DMS 273 (cell line): ENCODE measurements around the gene CSK.
"Not testable (repeated sequence)": the region's sequence is repeated elsewhere in the genome, so short reads cannot be mapped to it uniquely, and the experiment has no call there.

Experiments used
- DNase-seq: peaks from one replicate; lab custom pipeline; 2025; ENCODE audit not compliant: unreplicated experiment; lab: John Stamatoyannopoulos, UW

CSK gene

GRCh38 chr15:74781431-74782258 lies at the start of gene CSK:
Gene CSK, plus strand, starts transcription at chr15:74782080. Its CDS starts 16,218 bp downstream, at chr15:74798298.
- peak; percentile 85 for DNase-seq

DNA sequence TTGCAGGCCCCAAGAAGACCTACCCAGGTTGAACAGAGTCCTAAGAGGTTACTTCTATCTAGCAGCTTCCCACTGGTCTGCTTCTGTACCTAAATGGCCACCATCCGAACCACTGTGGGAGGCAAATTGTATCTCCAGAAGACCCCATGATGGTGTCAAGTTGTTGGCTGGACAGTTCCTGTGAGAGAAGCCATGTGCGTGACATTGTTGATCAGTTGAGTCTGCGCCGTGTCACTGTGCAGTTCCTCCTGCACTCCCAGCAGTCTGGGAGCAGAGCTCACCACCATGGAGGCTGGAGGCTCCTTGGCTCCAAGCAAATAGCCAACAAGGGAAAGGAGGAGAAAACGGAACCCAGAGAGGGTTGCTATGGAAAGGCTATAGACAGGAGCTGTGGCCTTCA lies 49.0 kb upstream of the CSK start:
- no peak for DNase-seq

DNA sequence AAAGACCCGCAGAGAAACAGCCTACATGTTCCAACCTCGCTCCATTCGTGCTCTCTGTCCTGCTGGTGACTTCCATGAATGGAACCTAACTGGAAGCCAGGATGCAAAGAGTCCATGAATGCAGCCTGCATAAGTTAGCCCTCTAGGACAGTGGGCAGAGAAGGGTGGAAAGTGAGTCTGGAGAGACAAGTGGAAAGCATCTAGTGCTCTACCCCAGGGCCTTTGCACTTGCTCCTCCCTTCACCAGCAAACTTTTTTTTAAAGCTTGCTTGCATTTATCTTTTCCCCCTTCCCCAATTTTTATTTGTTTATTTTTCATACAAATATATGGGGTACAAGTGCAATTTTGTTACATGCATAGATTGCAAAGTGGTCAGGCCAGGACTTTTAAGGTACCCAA lies 48.6 kb upstream of the CSK start:
- DNase-seq, result no peak

DNA sequence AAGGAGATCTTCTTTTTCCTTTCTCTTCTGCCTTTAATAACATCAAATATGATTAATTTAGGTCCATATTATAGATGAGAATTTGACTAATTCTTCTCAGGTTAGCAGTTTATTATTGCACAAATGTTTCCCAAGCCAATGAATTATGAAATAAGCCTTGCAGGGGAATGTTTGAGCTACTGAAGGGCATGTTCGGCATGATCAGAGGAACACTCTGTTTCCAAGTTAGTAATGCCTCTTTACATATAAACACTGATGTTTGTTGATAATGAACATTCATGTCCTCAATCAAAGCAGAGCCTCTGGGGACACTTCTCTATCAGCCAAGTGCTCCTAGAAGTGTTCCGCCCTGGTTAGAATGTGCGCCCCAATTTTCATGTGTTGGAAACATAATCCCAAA lies 46.6 kb upstream of the CSK start:
- DNase-seq, result no peak

DNA sequence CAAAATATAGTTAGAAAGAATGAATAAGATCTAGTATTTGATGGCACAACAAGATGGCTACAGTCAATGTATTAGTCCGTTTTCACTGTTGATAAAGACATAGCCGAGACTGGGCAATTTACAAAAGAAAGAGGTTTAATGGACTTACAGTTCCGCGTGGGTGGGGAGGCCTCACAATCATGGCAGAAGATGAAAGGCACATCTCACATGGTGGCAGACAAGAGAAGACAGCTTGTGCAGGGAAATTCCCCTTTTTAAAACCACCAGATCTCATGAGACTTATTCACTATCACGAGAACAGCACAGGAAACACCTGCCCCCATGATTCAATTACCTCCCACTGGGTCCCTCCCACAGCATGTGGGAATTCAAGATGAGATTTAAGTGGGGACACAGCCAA lies 43.6 kb upstream of the CSK start:
- not testable (repeated sequence) for DNase-seq

GRCh38 chr15:74742422-74742821 lies 39.5 kb upstream of the CSK start:
- DNase-seq, result no peak

DNA sequence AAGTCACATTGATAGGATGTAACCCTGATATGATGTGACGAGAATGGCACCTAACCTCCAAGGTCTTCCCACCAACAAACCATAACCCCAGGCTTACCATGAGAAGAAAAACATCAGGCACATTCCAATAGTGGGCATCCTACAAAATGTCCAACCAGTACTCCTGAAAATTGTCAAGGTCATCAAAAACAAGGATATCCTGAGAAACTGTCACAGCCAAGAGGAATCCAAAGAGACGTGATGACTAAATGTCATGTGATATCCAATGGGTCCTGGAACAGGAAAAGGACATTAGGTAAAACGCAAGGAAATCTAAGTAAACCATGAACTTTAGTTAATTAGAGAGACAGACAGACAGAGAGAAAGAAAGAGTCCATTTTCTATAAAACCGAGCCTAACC lies 35.5 kb upstream of the CSK start:
- no peak for DNase-seq

- no peak for DNase-seq
Observed at GRCh38 chr15:74748322-74748946, 33.4 kb upstream of the CSK start, which contains the start of gene CYP1A2. Gene CYP1A2, plus strand, starts transcription at chr15:74748845. Its CDS starts 894 bp downstream, at chr15:74749739.

DNA sequence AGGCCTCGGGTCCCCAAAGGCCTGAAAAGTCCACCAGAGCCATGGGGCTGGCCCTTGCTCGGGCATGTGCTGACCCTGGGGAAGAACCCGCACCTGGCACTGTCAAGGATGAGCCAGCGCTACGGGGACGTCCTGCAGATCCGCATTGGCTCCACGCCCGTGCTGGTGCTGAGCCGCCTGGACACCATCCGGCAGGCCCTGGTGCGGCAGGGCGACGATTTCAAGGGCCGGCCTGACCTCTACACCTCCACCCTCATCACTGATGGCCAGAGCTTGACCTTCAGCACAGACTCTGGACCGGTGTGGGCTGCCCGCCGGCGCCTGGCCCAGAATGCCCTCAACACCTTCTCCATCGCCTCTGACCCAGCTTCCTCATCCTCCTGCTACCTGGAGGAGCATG lies 32.0 kb upstream of the CSK start:
- no peak for DNase-seq

DNA sequence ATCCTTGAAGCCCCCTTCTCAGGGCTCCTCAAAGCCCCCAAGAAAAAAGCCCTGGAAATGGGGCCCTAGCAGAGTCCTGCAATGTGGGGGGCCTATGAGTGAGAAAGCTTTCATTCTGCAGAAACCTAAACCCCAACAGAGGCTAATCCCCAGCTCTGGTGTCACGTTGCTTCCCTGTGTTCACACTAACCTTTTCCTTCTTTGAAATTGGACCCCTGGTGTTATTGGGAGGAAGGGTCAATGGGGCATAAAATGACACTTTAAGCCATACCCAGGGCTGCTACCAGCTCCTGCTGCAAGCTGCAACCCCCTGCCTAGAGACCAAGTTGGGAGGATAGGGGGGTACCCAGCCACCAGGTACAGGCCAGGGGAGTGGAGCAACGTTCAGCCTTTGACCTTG lies 31.1 kb upstream of the CSK start:
- DNase-seq, result no peak

DNA sequence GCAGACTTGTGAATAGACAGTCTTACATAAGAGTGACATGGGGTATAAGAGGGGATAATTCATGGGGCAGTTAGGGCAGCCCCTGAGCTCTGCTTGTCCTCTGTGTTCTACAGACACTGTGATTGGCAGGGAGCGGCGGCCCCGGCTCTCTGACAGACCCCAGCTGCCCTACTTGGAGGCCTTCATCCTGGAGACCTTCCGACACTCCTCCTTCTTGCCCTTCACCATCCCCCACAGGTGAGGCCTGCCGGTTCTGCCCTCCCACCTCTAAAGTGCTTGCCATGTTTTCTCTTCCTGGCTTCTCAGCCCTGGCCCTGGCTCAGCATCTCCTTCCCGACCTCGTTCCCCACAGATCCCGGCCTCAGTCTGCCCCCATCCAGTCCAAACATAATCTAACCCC lies 29.9 kb upstream of the CSK start:
- DNase-seq, result no peak

- DNase-seq, result no peak
Observed at GRCh38 chr15:74752531-74752930, 29.3 kb upstream of the CSK start.

DNA sequence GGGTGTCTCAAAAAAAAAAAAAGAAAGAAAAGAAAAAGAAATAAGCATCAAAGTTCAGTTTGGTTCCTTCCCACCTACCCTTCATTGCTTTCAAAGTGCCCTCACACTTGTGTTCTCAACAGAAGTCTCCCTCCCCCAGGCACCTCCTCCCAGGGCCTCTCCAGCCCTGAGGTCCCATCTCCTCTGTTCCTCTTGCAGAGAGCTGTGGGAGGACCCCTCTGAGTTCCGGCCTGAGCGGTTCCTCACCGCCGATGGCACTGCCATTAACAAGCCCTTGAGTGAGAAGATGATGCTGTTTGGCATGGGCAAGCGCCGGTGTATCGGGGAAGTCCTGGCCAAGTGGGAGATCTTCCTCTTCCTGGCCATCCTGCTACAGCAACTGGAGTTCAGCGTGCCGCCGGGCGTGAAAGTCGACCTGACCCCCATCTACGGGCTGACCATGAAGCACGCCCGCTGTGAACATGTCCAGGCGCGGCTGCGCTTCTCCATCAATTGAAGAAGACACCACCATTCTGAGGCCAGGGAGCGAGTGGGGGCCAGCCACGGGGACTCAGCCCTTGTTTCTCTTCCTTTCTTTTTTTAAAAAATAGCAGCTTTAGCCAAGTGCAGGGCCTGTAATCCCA lies 27.2 kb upstream of the CSK start:
- DNase-seq, result no peak

DNA sequence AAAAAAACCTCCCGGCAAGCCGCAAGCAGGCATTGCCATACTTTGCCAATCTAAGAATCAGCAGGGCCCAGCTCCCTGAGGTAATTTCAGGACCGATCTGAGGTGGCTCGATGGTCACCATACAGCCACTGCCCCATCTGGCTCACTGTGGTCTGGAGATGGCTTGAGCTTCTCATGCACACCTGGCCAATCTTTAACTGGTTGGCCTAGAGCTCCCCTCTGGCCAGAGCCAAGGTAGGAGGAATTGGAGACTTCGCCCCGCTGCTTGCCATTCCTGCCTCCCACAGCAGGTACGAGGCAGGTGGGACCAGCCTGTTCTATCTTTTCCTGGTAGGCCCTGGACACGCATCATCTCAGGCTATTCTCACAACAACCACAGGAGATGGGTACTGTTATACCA lies 23.1 kb upstream of the CSK start:
- no peak for DNase-seq

GRCh38 chr15:74762791-74763150 lies 19.1 kb upstream of the CSK start:
- no peak for DNase-seq

- no peak for DNase-seq
Observed at GRCh38 chr15:74763416-74763815, 18.5 kb upstream of the CSK start.

GRCh38 chr15:74767167-74768098 lies 14.4 kb upstream of the CSK start:
- DNase-seq, result no peak

DNA sequence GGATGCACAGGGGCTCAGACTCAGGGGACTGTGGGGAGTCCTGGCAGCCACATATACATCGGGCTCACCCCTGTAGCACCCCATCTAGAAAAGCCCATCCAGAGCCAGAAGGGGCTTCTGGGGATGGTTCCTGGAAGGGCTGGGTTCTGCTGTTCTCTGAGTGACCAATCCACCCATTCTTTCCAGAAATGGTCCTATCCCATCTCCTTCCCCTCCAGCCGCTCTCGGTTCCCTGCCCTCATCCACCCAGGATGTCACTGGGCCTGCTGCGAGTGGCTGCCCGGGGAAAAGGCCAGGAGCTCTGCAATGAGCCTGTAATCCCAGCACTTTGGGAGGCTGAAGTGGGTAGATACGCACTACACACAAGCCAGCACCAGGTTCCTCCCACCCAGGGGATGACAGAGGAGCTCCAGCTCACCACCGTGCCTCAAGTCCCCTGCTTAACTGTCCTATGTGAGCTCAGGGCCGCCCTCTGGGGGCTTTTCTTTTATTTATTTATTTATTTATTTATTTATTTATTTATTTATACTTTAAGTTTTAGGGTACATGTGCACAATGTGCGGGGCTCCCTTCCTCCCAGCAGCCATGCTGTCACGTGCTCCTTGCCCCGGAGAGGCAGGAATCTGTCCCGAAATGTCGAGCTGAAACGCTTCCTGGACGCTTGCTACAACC lies 13.6 kb upstream of the CSK start:
- DNase-seq, result peak; percentile 39

- peak; percentile 71 for DNase-seq
Observed at GRCh38 chr15:74768771-74769342, 13.0 kb upstream of the CSK start.

DNA sequence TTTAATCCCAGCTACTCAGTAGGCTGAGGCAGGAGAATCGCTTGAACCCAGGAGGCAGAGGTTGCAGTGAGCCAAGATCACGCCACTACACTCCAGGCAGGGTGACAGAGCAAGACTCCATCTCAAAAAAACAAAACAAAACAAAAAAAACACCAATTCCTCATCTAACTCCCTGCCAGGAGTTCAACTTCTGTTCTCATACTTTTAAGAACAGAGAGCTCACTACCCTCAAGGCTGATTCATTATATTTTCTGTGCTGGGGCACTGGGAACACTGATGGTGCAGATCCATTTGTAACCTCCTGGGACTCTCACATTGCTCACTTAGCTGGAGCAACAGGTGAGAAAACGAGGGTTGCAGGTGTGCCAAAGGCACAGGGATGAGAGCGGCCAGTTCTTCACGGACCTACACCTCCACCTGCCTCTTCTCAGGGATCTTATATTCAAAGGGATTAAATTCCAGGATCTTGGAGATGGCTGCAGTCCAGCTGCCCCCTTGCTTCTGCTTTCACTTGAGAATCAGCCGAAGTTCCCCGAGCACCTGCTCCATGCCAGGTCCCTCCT lies 12.3 kb upstream of the CSK start:
- no peak for DNase-seq
